Measurements from ENCODE around the gene KAZN. TPM values are rescaled to one million over a fixed set of nuclear protein-coding genes. Genes with fewer than 3 reads are reported as not detected.

KAZN gene
- polyA plus RNA-seq, 1 donor (not counting 4 experiments of a cell fraction or from before 2014, with no cell fraction given), result 5.9 TPM

DNA sequence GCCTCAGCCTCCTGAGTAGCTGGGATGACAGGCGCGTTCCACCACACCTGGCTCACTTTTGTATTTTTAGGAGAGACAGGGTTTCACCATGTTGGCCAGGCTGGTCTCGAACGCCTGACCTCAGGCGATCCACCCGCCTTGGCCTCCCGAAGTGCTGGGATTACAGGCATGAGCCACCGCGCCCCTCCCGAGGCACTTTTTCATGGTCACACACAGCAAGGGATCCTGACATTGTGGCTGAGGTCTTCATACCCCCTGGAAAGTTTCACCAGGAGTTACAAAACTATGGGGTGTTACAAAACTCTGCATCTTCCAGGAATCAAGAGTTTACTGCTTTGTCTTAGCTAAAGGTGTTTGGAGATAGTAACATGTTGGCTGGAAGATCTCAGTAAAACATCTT lies 320.8 kb downstream of the KAZN start:
- H3K4me2 ChIP-seq (ENCODE audit: control insufficient read depth, extremely low read depth, insufficient read depth, low read depth, low read length), result no peak overlapping the region
- H3K4me1 ChIP-seq (ENCODE audit: control insufficient read depth, extremely low read depth, insufficient read depth, low read length), result peaks cover 3% of the 10 kb centered on the region
- dilution Hi-C loops (cut with MboI; ENCODE audit: extremely low pct_ligation_motif_present, low sequenced_read_pairs), result no loop called here
- no peak for DNase-seq (ENCODE audit: low read depth, low spot score)
- H3K27me3 ChIP-seq (ENCODE audit: control insufficient read depth, extremely low read depth, insufficient read depth, low read length), result no peaks in the 10 kb centered on the region
- H3K4me3 ChIP-seq (ENCODE audit: control insufficient read depth in 2 of 3, extremely low read depth in 1 of 3, insufficient read depth in 2 of 3, low read depth in 1 of 3, low read length in 3 of 3), result no peak overlapping the region
- no peak for TF ChIP-seq EZH2 (IDR thresholded peaks at IDR 0.05; ENCODE audit: low read length)
- TF ChIP-seq, protein P1, sequence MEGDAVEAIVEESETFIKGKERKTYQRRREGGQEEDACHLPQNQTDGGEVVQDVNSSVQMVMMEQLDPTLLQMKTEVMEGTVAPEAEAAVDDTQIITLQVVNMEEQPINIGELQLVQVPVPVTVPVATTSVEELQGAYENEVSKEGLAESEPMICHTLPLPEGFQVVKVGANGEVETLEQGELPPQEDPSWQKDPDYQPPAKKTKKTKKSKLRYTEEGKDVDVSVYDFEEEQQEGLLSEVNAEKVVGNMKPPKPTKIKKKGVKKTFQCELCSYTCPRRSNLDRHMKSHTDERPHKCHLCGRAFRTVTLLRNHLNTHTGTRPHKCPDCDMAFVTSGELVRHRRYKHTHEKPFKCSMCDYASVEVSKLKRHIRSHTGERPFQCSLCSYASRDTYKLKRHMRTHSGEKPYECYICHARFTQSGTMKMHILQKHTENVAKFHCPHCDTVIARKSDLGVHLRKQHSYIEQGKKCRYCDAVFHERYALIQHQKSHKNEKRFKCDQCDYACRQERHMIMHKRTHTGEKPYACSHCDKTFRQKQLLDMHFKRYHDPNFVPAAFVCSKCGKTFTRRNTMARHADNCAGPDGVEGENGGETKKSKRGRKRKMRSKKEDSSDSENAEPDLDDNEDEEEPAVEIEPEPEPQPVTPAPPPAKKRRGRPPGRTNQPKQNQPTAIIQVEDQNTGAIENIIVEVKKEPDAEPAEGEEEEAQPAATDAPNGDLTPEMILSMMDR (optimal IDR thresholded peaks at IDR 0.05 in 1 of 3, IDR thresholded peaks at IDR 0.05 in 1 of 3, conservative IDR thresholded peaks at IDR 0.05 in 1 of 3; ENCODE audit: extremely low read depth in 1 of 3, insufficient read depth in 2 of 3, low read length in 3 of 3), result no peak
- no peaks in the 10 kb centered on the region for H3K9me1 ChIP-seq (ENCODE audit: control insufficient read depth, extremely low read depth, insufficient read depth, low read length)
- no peaks in the 10 kb centered on the region for H3K79me2 ChIP-seq (ENCODE audit: control insufficient read depth, insufficient read depth, low read length)
- no peaks in the 10 kb centered on the region for H3K9me3 ChIP-seq (ENCODE audit: control insufficient read depth, low read depth, low read length)
- H4K20me1 ChIP-seq (ENCODE audit: control insufficient read depth, extremely low read depth, insufficient read depth, low read length), result no peaks in the 10 kb centered on the region
- H3K36me3 ChIP-seq (ENCODE audit: control insufficient read depth in 2 of 2, extremely low read depth in 1 of 2, insufficient read depth in 2 of 2, low read length in 2 of 2), result no peaks in the 10 kb centered on the region
- H3K9ac ChIP-seq (ENCODE audit: control insufficient read depth, extremely low read depth, insufficient read depth, low read length), result no peak overlapping the region
- H3K27ac ChIP-seq (ENCODE audit: control insufficient read depth, insufficient read depth, low read length), result no peak overlapping the region
- FAIRE-seq, result no peak
- no peak overlapping the region for H2AFZ ChIP-seq (ENCODE audit: control insufficient read depth, low read length)

GRCh38 chr1:14919751-14920150 lies 321.3 kb downstream of the KAZN start:
- no peak for TF ChIP-seq EZH2 (IDR thresholded peaks at IDR 0.05; ENCODE audit: low read length)
- TF ChIP-seq, protein P1 (optimal IDR thresholded peaks at IDR 0.05 in 1 of 3, IDR thresholded peaks at IDR 0.05 in 1 of 3, conservative IDR thresholded peaks at IDR 0.05 in 1 of 3; ENCODE audit: extremely low read depth in 1 of 3, insufficient read depth in 2 of 3, low read length in 3 of 3), result no peak
- Histone ChIP-seq H2AFZ (ENCODE audit: control insufficient read depth, low read length) (no peak overlapping the region), H3K27ac (ENCODE audit: control insufficient read depth, insufficient read depth, low read length) (no peak overlapping the region), H3K79me2 (ENCODE audit: control insufficient read depth, insufficient read depth, low read length) (no peaks in the 10 kb centered on the region), H3K36me3 (ENCODE audit: control insufficient read depth in 2 of 2, extremely low read depth in 1 of 2, insufficient read depth in 2 of 2, low read length in 2 of 2) (no peaks in the 10 kb centered on the region), H3K9me1 (ENCODE audit: control insufficient read depth, extremely low read depth, insufficient read depth, low read length) (no peaks in the 10 kb centered on the region), H3K9ac (ENCODE audit: control insufficient read depth, extremely low read depth, insufficient read depth, low read length) (no peak overlapping the region), H3K9me3 (ENCODE audit: control insufficient read depth, low read depth, low read length) (no peaks in the 10 kb centered on the region), H4K20me1 (ENCODE audit: control insufficient read depth, extremely low read depth, insufficient read depth, low read length) (no peaks in the 10 kb centered on the region), H3K4me3 (ENCODE audit: control insufficient read depth in 2 of 3, extremely low read depth in 1 of 3, insufficient read depth in 2 of 3, low read depth in 1 of 3, low read length in 3 of 3) (no peak overlapping the region), H3K4me1 (ENCODE audit: control insufficient read depth, extremely low read depth, insufficient read depth, low read length) (peaks cover 2% of the 10 kb centered on the region), H3K27me3 (ENCODE audit: control insufficient read depth, extremely low read depth, insufficient read depth, low read length) (no peaks in the 10 kb centered on the region), H3K4me2 (ENCODE audit: control insufficient read depth, extremely low read depth, insufficient read depth, low read depth, low read length) (no peak overlapping the region)
- DNase-seq (ENCODE audit: low read depth, low spot score), result no peak
- dilution Hi-C loops (cut with MboI; ENCODE audit: extremely low pct_ligation_motif_present, low sequenced_read_pairs), result no loop called here
- no peak for FAIRE-seq
